CD4-positive, alpha-beta T cell (primary cell): Measurements from ENCODE around the gene CALML5. TPM values are rescaled to one million over a fixed set of nuclear protein-coding genes. Genes with fewer than 3 reads are reported as not detected.

Experiments
- ATAC-seq: fragments of 200-7000 bp; cut with Tn5 transposase; one replicate; pipeline ENCODE4 v1.10.0; 2022; ENCODE audit warnings: mild to moderate bottlenecking; ENCODE audit not compliant: poor library complexity
- CTCF ChIA-PET: fragments of 350-600 bp; sonication (Branson Sonifier 250); formaldehyde crosslinking; loops from one replicate; lab custom pipeline; 2021; ENCODE audit warnings: antibody characterized with exemption, inconsistent platforms; lab: Charles Lee
- POLR2A ChIA-PET: fragments of 350-600 bp; sonication (Branson Sonifier 250); formaldehyde crosslinking; loops from one replicate; lab custom pipeline; 2021; ENCODE audit warnings: antibody characterized with exemption, inconsistent platforms; lab: Charles Lee
- DNase-seq, 14 experiments: peaks; one replicate each; pipeline ENCODE4 v3.0.0-alpha.2; 2013 to 2020; ENCODE audit warnings: mixed read lengths in 2 of 14
- H3K27ac ChIP-seq, 2 donors: one replicate each; pipeline versions ENCODE4 v1.5.1 to v1.7.0; 2013; ENCODE audit warnings: low read length in 2 of 2, low read depth in 1 of 2, mild to moderate bottlenecking in 1 of 2
- H3K27me3 ChIP-seq, 2 experiments: 1 replicate in 1 of 2; 2 replicates in 1 of 2; pipeline versions ENCODE4 v1.6.1 to v1.7.0; 2013; ENCODE audit warnings: low read length in 2 of 2, control low read depth in 1 of 2, mild to moderate bottlenecking in 1 of 2, moderate library complexity in 1 of 2; ENCODE audit not compliant: insufficient read depth in 2 of 2, control insufficient read depth in 1 of 2
- H3K36me3 ChIP-seq: one replicate; pipeline ENCODE4 v1.6.1; 2013; ENCODE audit warnings: low read length, control low read depth; ENCODE audit not compliant: insufficient read depth
- H3K4me1 ChIP-seq: one replicate; pipeline ENCODE4 v1.6.1; 2013; ENCODE audit warnings: low read length, control low read depth; ENCODE audit not compliant: insufficient read depth
- H3K4me3 ChIP-seq: one replicate; pipeline ENCODE4 v1.5.1; 2013; ENCODE audit warnings: mild to moderate bottlenecking, low read length, moderate library complexity
- H3K9me3 ChIP-seq, 2 experiments: 1 replicate in 1 of 2; 2 replicates in 1 of 2; pipeline versions ENCODE4 v1.6.1 to v1.7.0; 2013; ENCODE audit warnings: low read length in 2 of 2, mild to moderate bottlenecking in 2 of 2, control low read depth in 1 of 2, moderate library complexity in 1 of 2; ENCODE audit not compliant: control insufficient read depth in 1 of 2, insufficient read depth in 1 of 2
- H3K27ac Mint-ChIP-seq: one replicate; pipeline ENCODE4 v1.8.0; 2020; ENCODE audit warnings: mixed read lengths
- H3K27me3 Mint-ChIP-seq: one replicate; pipeline ENCODE4 v1.8.0; 2021; ENCODE audit warnings: mixed read lengths
- H3K36me3 Mint-ChIP-seq: one replicate; pipeline ENCODE4 v1.8.0; 2021; ENCODE audit warnings: low read depth, mixed read lengths
- H3K4me1 Mint-ChIP-seq: one replicate; pipeline ENCODE4 v1.8.0; 2021; ENCODE audit warnings: low read depth, mixed read lengths
- H3K4me3 Mint-ChIP-seq: one replicate; pipeline ENCODE4 v1.8.0; 2020; ENCODE audit warnings: mild to moderate bottlenecking, mixed read lengths
- H3K9me3 Mint-ChIP-seq: one replicate; pipeline ENCODE4 v1.8.0; 2020; ENCODE audit warnings: mixed read lengths
- CTCF ChIP-seq: fragments of 200-600 bp; IDR thresholded peaks from one replicate; pipeline ENCODE4 v1.8.0; 2022; ENCODE audit warnings: antibody characterized with exemption, mild to moderate bottlenecking
- intact Hi-C, 2 experiments: fragments of 100-400 bp; cut with DNase I in 1 of 2; cut with micrococcal nuclease in 1 of 2; formaldehyde crosslinking; loops; one replicate each; pipeline versions ENCODE4 v1.15.1 to v1.9.0; 2023 to 2025; cut with DNase I, micrococcal nuclease
- total RNA-seq, 174 experiments: library from RNA in 2 of 174; stranded (reverse) in 2 of 174; gene quantifications; one replicate each; pipeline ENCODE4 v1.2.3 and lab custom pipeline; 2021 to 2026

CALML5 gene
- total RNA-seq, 2 experiments from 2014 or later: not detected

- H3K27me3 ChIP-seq: no peaks in the 10 kb centered on the region
- Mint-ChIP-seq H3K27ac (no peak overlapping the region), H3K36me3 (no peaks in the 10 kb centered on the region), H3K4me3 (no peak overlapping the region), H3K9me3 (no peaks in the 10 kb centered on the region), H3K4me1 (no peaks in the 10 kb centered on the region), H3K27me3 (no peaks in the 10 kb centered on the region)
- H3K4me3 ChIP-seq: no peak overlapping the region
- DNase-seq (no peak), ATAC-seq (no peak)
- H3K36me3 ChIP-seq: no peaks in the 10 kb centered on the region
- ChIA-PET CTCF (no interaction called here), POLR2A (no interaction called here)
- TF ChIP-seq CTCF: no peak
- no peaks in the 10 kb centered on the region for H3K4me1 ChIP-seq
- H3K9me3 ChIP-seq: peaks cover 0 to 4% of the 10 kb centered on the region in 2 experiments
- no peak overlapping the region for H3K27ac ChIP-seq
- intact Hi-C loops: no loop called here
These were observed 18.2 kb downstream of the CALML5 start for GRCh38 chr10:5481121-5481520.

GRCh38 chr10:5480162-5480941 lies 19.0 kb downstream of the CALML5 start:
- ATAC-seq: no peak
- H3K36me3 Mint-ChIP-seq: no peaks in the 10 kb centered on the region
- no peak overlapping the region for H3K4me3 ChIP-seq
- POLR2A ChIA-PET: no interaction called here
- H3K9me3 Mint-ChIP-seq: no peaks in the 10 kb centered on the region
- TF ChIP-seq CTCF: no peak
- H3K4me1 ChIP-seq: no peaks in the 10 kb centered on the region
- peaks cover 0 to 4% of the 10 kb centered on the region in 2 experiments for H3K9me3 ChIP-seq
- H3K27me3 Mint-ChIP-seq: no peaks in the 10 kb centered on the region
- H3K27ac ChIP-seq: no peak overlapping the region
- no peak overlapping the region for H3K4me3 Mint-ChIP-seq
- no peak overlapping the region for H3K27ac Mint-ChIP-seq
- CTCF ChIA-PET: no interaction called here
- H3K36me3 ChIP-seq: no peaks in the 10 kb centered on the region
- intact Hi-C loops: no loop called here
- no peaks in the 10 kb centered on the region for H3K27me3 ChIP-seq
- DNase-seq: no peak
- no peaks in the 10 kb centered on the region for H3K4me1 Mint-ChIP-seq

GRCh38 chr10:5479481-5480161 lies 19.7 kb downstream of the CALML5 start:
- no peak overlapping the region for H3K27ac Mint-ChIP-seq
- ChIA-PET CTCF (no interaction called here), POLR2A (no interaction called here)
- no peaks in the 10 kb centered on the region for H3K4me1 Mint-ChIP-seq
- no peaks in the 10 kb centered on the region for H3K27me3 ChIP-seq
- intact Hi-C loops: no loop called here
- no peaks in the 10 kb centered on the region for H3K36me3 ChIP-seq
- no peak for TF ChIP-seq CTCF
- H3K4me3 Mint-ChIP-seq: no peak overlapping the region
- no peaks in the 10 kb centered on the region for H3K9me3 Mint-ChIP-seq
- no peak overlapping the region for H3K27ac ChIP-seq
- no peaks in the 10 kb centered on the region for H3K27me3 Mint-ChIP-seq
- H3K4me3 ChIP-seq: no peak overlapping the region
- ATAC-seq: no peak
- no peaks in the 10 kb centered on the region for H3K36me3 Mint-ChIP-seq
- H3K9me3 ChIP-seq: peaks cover 0 to 4% of the 10 kb centered on the region in 2 experiments
- no peak for DNase-seq
- H3K4me1 ChIP-seq: no peaks in the 10 kb centered on the region
